HepG2 (cell line): Measurements from ENCODE around the gene EFNA2. TPM values are rescaled to one million over a fixed set of nuclear protein-coding genes. Genes with fewer than 3 reads are reported as not detected.

Experiments used
- ARNT2 ChIP-seq: sonication (generic); formaldehyde crosslinking; IDR thresholded peaks from 2 replicates; pipeline ENCODE4 v1.8.0; 2022; ENCODE audit warnings: mild to moderate bottlenecking, low read depth, missing genetic modification reagents, moderate library complexity
- ATF7-NPFF ChIP-seq: sonication (generic); formaldehyde crosslinking; IDR thresholded peaks from 2 replicates; pipeline ENCODE4 v1.8.1; 2023; ENCODE audit warnings: mild to moderate bottlenecking, low read depth, missing genetic modification reagents, moderate library complexity
- CREB1 ChIP-seq, 2 experiments: fragments of 450-650 bp in 1 of 2; IDR thresholded peaks; 2 replicates each; pipeline ENCODE4 v1.6.1; 2016 to 2017; ENCODE audit warnings: control low read depth in 1 of 2, mild to moderate bottlenecking in 1 of 2, missing compliant biosample characterization in 1 of 2, missing genetic modification characterization in 1 of 2
- EP300 ChIP-seq, 3 experiments: sonication (generic) in 1 of 3; formaldehyde crosslinking in 1 of 3; IDR thresholded peaks; 2 replicates each; pipeline versions ENCODE4 v1.5.1 to v1.6.1; 2011 to 2020; ENCODE audit warnings: low read depth in 2 of 3, low read length in 2 of 3, borderline replicate concordance in 1 of 3, improper control_type of control experiment in 1 of 3, mild to moderate bottlenecking in 1 of 3, missing genetic modification reagents in 1 of 3, moderate library complexity in 1 of 3
- HDAC2 ChIP-seq: sonication (generic); formaldehyde crosslinking; IDR thresholded peaks from 2 replicates; pipeline ENCODE4 v1.4.0; 2020; ENCODE audit warnings: missing genetic modification reagents
- JARID2 ChIP-seq: sonication (generic); formaldehyde crosslinking; IDR thresholded peaks from 2 replicates; pipeline ENCODE4 v1.8.1; 2023; ENCODE audit warnings: missing genetic modification reagents, inconsistent platforms; ENCODE audit not compliant: insufficient replicate concordance
- NR2F1 ChIP-seq, 2 experiments: fragments of 450-650 bp in 1 of 2; formaldehyde crosslinking in 1 of 2; IDR thresholded peaks; 2 replicates each; pipeline versions ENCODE4 v1.5.0 to v1.6.1; 2016 to 2020; ENCODE audit warnings: mild to moderate bottlenecking in 1 of 2, missing compliant biosample characterization in 1 of 2, missing genetic modification reagents in 1 of 2, moderate library complexity in 1 of 2
- PPARG ChIP-seq: conservative IDR thresholded peaks from 2 replicates; pipeline ENCODE4 v1.6.1; 2016; ENCODE audit warnings: missing biosample characterization, missing genetic modification reagents
- PRPF4 ChIP-seq: fragments of 200-400 bp; formaldehyde crosslinking; IDR thresholded peaks from 2 replicates; pipeline ENCODE4 v1.6.1; 2016; ENCODE audit warnings: low read length, low read depth; ENCODE audit not compliant: poor library complexity, severe bottlenecking
- SOX13 ChIP-seq, 3 experiments: fragments of 450-650 bp in 1 of 3; sonication (generic) in 1 of 3; formaldehyde crosslinking in 1 of 3; IDR thresholded peaks in 2 of 3; conservative IDR thresholded peaks in 1 of 3; 2 replicates each; pipeline versions ENCODE4 v1.5.0 to v1.6.1; 2016 to 2020; ENCODE audit warnings: antibody characterized with exemption in 1 of 3, mild to moderate bottlenecking in 1 of 3, missing compliant biosample characterization in 1 of 3, missing genetic modification reagents in 1 of 3, moderate library complexity in 1 of 3
- SP1 ChIP-seq, 2 experiments: fragments of 450-650 bp in 1 of 2; sonication (generic) in 1 of 2; formaldehyde crosslinking in 1 of 2; IDR thresholded peaks; 2 replicates each; pipeline versions ENCODE4 v1.4.0 to v1.6.1; 2016 to 2020; ENCODE audit warnings: missing genetic modification reagents in 1 of 2
- STAG1 ChIP-seq: sonication (generic); formaldehyde crosslinking; IDR thresholded peaks from 2 replicates; pipeline ENCODE4 v1.4.0; 2020; ENCODE audit warnings: missing genetic modification reagents
- ZBTB7A ChIP-seq: sonication (generic); formaldehyde crosslinking; IDR thresholded peaks from 2 replicates; pipeline ENCODE4 v1.8.0; 2022; ENCODE audit warnings: mild to moderate bottlenecking, missing genetic modification reagents
- ZNF24 ChIP-seq: fragments of 450-650 bp; IDR thresholded peaks from 2 replicates; pipeline ENCODE4 v1.6.1; 2017; ENCODE audit warnings: antibody characterized with exemption, mild to moderate bottlenecking
- ZNF331 ChIP-seq: sonication (generic); formaldehyde crosslinking; IDR thresholded peaks from 2 replicates; pipeline ENCODE4 v1.4.0; 2020; ENCODE audit warnings: missing genetic modification reagents
- ZNF564 ChIP-seq: sonication (generic); formaldehyde crosslinking; IDR thresholded peaks from 2 replicates; pipeline ENCODE4 v1.8.1; 2023; ENCODE audit warnings: mild to moderate bottlenecking, missing genetic modification reagents
- ZNF746 ChIP-seq: sonication (generic); formaldehyde crosslinking; IDR thresholded peaks from 2 replicates; pipeline ENCODE4 v1.8.0; 2022; ENCODE audit warnings: mild to moderate bottlenecking, missing genetic modification reagents
- ZNF850 ChIP-seq: sonication (generic); formaldehyde crosslinking; conservative IDR thresholded peaks from 2 replicates; pipeline ENCODE4 v1.9.0; 2021; ENCODE audit warnings: mild to moderate bottlenecking, missing genetic modification reagents
- polyA plus RNA-seq, 8 experiments: library from polyadenylated mRNA; depleted of rRNA in 3 of 8; stranded (reverse) in 7 of 8; unstranded in 1 of 8; fragments of >200 nt; fragmentation: Illumina TruSeq in 4 of 8; extraction: Trizol in 4 of 8; gene quantifications; 2 replicates each; pipeline versions ENCODE4 v1.2.1 to v1.2.3, GENCODE V29; 2011 to 2016; ENCODE audit warnings: low read depth in 4 of 8, missing spikeins in 1 of 8, mixed read lengths in 1 of 8; ENCODE audit not compliant: insufficient read depth in 1 of 8
- total RNA-seq, 5 experiments: library from RNA; depleted of rRNA; stranded (reverse); fragments of >200 nt; fragmentation: Illumina TruSeq; extraction: Trizol; gene quantifications; 2 replicates each; pipeline ENCODE4 v1.2.3, GENCODE V29; 2016; ENCODE audit warnings: low read depth in 1 of 5
- TF ChIP-seq, protein P1 (sequence below): sonication (generic); formaldehyde crosslinking; conservative IDR thresholded peaks from 2 replicates; pipeline ENCODE4 v1.4.0; 2020; ENCODE audit warnings: mild to moderate bottlenecking, missing genetic modification reagents, moderate library complexity
- TF ChIP-seq, protein P2 (sequence below): sonication (generic); formaldehyde crosslinking; IDR thresholded peaks from 2 replicates; pipeline ENCODE4 v1.5.0; 2020; ENCODE audit warnings: missing genetic modification reagents
- TF ChIP-seq, protein P3 (sequence below): sonication (generic); formaldehyde crosslinking; IDR thresholded peaks from 2 replicates; pipeline ENCODE4 v1.4.0; 2020; ENCODE audit warnings: missing genetic modification reagents; ENCODE audit errors: not compliant biosample characterization
- TF ChIP-seq, protein P4 (sequence below): sonication (generic); formaldehyde crosslinking; IDR thresholded peaks from 2 replicates; pipeline ENCODE4 v1.4.0; 2020; ENCODE audit warnings: missing genetic modification reagents

The EFNA2 gene
- total and polyA plus RNA-seq, 2 of the 13 experiments (the other 11 are each of a cell fraction or from before 2014, with no cell fraction given): 6.0 to 9.9 TPM

DNA sequence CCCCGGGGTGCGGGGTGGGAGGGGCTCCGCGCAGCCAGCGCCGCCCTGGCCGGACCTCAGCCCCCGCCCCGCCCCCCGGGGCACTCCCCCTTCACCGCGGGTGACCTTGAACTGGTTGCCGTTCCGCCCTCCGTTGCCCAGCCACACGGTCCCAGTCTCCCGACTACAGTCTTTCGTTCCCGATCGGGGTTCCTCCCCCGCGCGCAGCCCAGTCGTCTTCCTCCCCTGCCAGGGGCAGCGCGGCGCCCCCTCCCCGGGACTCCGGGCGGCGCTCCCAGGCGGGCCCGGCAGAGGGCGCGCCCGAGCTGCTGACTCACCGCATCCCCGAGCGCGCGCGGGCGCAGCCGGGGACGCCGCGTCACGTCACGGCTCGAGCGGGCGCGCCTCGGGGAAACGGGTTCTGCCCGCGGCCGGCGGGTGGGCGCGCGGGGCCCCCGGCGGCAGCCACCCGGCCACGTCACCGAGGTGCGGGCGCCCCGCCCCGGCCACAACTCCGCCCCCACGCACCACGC, 36.8 kb upstream of the EFNA2 start (continued):
- TF ChIP-seq, protein P1, sequence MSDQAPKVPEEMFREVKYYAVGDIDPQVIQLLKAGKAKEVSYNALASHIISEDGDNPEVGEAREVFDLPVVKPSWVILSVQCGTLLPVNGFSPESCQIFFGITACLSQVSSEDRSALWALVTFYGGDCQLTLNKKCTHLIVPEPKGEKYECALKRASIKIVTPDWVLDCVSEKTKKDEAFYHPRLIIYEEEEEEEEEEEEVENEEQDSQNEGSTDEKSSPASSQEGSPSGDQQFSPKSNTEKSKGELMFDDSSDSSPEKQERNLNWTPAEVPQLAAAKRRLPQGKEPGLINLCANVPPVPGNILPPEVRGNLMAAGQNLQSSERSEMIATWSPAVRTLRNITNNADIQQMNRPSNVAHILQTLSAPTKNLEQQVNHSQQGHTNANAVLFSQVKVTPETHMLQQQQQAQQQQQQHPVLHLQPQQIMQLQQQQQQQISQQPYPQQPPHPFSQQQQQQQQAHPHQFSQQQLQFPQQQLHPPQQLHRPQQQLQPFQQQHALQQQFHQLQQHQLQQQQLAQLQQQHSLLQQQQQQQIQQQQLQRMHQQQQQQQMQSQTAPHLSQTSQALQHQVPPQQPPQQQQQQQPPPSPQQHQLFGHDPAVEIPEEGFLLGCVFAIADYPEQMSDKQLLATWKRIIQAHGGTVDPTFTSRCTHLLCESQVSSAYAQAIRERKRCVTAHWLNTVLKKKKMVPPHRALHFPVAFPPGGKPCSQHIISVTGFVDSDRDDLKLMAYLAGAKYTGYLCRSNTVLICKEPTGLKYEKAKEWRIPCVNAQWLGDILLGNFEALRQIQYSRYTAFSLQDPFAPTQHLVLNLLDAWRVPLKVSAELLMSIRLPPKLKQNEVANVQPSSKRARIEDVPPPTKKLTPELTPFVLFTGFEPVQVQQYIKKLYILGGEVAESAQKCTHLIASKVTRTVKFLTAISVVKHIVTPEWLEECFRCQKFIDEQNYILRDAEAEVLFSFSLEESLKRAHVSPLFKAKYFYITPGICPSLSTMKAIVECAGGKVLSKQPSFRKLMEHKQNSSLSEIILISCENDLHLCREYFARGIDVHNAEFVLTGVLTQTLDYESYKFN: no peak; the same call in 1 of the 2 replicates
- peak in 1 of 2 experiments; percentile 60; a peak in 1 of 4 replicates for TF ChIP-seq NR2F1 (CRISPR knock-in tag; IDR thresholded peaks at IDR 0.05)
- peak; percentile 26; the same call in 1 of the 2 replicates for TF ChIP-seq ZNF746 (CRISPR knock-in tag)
- TF ChIP-seq, protein P2, sequence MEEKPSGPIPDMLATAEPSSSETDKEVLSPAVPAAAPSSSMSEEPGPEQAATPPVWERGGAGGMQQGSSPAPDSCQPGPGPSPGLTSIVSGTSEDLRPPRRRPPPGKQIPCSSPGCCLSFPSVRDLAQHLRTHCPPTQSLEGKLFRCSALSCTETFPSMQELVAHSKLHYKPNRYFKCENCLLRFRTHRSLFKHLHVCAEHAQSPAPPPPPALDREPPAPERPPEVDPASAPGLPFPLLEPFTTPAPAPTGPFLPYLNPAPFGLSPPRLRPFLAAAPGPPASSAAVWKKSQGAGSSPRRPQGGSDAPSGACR (CRISPR knock-in tag): peak; percentile 38; the same call in 1 of the 2 replicates
- TF ChIP-seq ARNT2 (CRISPR knock-in tag): peak; percentile 34; the same call in 1 of the 2 replicates
- TF ChIP-seq ZNF24: no peak
- TF ChIP-seq ZNF331 (CRISPR knock-in tag): no peak; the same call in 1 of the 2 replicates
- TF ChIP-seq, protein P3, sequence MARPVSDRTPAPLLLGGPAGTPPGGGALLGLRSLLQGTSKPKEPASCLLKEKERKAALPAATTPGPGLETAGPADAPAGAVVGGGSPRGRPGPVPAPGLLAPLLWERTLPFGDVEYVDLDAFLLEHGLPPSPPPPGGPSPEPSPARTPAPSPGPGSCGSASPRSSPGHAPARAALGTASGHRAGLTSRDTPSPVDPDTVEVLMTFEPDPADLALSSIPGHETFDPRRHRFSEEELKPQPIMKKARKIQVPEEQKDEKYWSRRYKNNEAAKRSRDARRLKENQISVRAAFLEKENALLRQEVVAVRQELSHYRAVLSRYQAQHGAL (CRISPR knock-in tag): peak; percentile 8
- no peak for TF ChIP-seq SOX13 (IDR thresholded peaks at IDR 0.05)
- peak in 1 of 2 experiments; percentile 38; a peak in 1 of 4 replicates for TF ChIP-seq SOX13 (CRISPR knock-in tag; conservative IDR thresholded peaks at IDR 0.05 in 1 of 2, IDR thresholded peaks at IDR 0.05 in 1 of 2)
- TF ChIP-seq ZNF564 (CRISPR knock-in tag): peak; percentile 18; the same call in 1 of the 2 replicates
- TF ChIP-seq PPARG (CRISPR knock-in tag): 0 out of 2 replicates have a peak, but pooled peaks have one; percentile 3
- peak in 1 of 2 experiments; percentile 35; a peak in 2 of 4 replicates for TF ChIP-seq EP300 (IDR thresholded peaks at IDR 0.05; ENCODE audit: low read depth in 2 of 2, low read length in 2 of 2)
- no peak for TF ChIP-seq EP300 (CRISPR knock-in tag; IDR thresholded peaks at IDR 0.05; ENCODE audit: borderline replicate concordance)
- TF ChIP-seq JARID2: no peak
- TF ChIP-seq PRPF4: no peak
- peak; percentile 83; the same call in 1 of the 2 replicates for TF ChIP-seq CREB1 (IDR thresholded peaks at IDR 0.05)
- TF ChIP-seq CREB1 (CRISPR knock-in tag; IDR thresholded peaks at IDR 0.05): no peak
- TF ChIP-seq HDAC2 (CRISPR knock-in tag): no peak
- TF ChIP-seq SP1 (IDR thresholded peaks at IDR 0.05): no peak
- no peak; the same call in 1 of the 2 replicates for TF ChIP-seq SP1 (CRISPR knock-in tag; IDR thresholded peaks at IDR 0.05)
- TF ChIP-seq ATF7-NPFF (CRISPR knock-in tag): no peak
- 0 out of 2 replicates have a peak, but pooled peaks have one; percentile 9 for TF ChIP-seq ZNF850
- TF ChIP-seq, protein P4, sequence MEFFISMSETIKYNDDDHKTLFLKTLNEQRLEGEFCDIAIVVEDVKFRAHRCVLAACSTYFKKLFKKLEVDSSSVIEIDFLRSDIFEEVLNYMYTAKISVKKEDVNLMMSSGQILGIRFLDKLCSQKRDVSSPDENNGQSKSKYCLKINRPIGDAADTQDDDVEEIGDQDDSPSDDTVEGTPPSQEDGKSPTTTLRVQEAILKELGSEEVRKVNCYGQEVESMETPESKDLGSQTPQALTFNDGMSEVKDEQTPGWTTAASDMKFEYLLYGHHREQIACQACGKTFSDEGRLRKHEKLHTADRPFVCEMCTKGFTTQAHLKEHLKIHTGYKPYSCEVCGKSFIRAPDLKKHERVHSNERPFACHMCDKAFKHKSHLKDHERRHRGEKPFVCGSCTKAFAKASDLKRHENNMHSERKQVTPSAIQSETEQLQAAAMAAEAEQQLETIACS (CRISPR knock-in tag): peak; percentile 54
- TF ChIP-seq ZBTB7A (CRISPR knock-in tag): 0 out of 2 replicates have a peak, but pooled peaks have one; percentile 6
- TF ChIP-seq STAG1 (CRISPR knock-in tag): no peak
